ENCODE results near the gene AMIGO1. TPM values are rescaled to one million over a fixed set of nuclear protein-coding genes. Genes with fewer than 3 reads are reported as not detected.

AMIGO1 gene
- total and polyA plus RNA-seq, 4 donors, result 2.4 to 6.3 (median 3.4) TPM

DNA sequence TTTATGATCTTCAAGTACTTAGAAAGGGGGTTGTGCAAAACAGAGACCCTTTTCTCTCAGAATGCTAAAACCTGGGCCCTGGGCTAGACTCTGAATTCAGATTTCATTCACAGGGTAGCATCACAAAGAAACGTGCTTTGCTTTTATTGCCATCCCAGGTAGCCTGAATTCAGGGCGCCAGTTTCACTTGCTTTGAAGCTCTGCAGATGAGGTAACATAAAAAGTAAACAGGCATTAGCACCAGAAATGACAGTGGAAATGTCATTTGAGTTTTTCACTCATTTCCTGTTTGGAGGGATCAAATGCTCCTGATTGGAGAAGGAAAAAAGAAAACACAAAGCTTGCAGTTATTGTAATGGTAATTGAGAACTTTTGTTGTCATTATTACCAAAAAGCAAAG is 40.6 kb downstream of the AMIGO1 start:
- WGBS, 2 donors, result 34 to 42% methylated on average over 2 of the region's 2 CpGs
- Histone ChIP-seq H3K27ac (ENCODE audit: low read depth in 1 of 2, low read length in 1 of 2) (no peak overlapping the region), H3K36me3 (ENCODE audit: control insufficient read depth in 4 of 4, insufficient read depth in 4 of 4, low read length in 4 of 4) (no peaks in the 10 kb centered on the region), H3K4me1 (ENCODE audit: control insufficient read depth in 5 of 5, insufficient read depth in 5 of 5, low read length in 5 of 5) (peaks cover 0 to 5% (median 5%) of the 10 kb centered on the region in 5 donors), H3K4me3 (no peak overlapping the region), H3K27me3 (ENCODE audit: control insufficient read depth in 3 of 3, insufficient read depth in 3 of 3, low read length in 2 of 3) (peaks cover 0 to 82% (median 66%) of the 10 kb centered on the region in 3 donors), H3K9me3 (ENCODE audit: control insufficient read depth in 4 of 4, insufficient read depth in 3 of 4, low read length in 3 of 4) (no peaks in the 10 kb centered on the region), H3K9ac (ENCODE audit: insufficient read depth in 1 of 2, low read length in 2 of 2) (no peak overlapping the region)
- ATAC-seq (ENCODE audit: insufficient read depth, low FRiP score), result no peak
- DNase-seq, result no peak
- TF ChIP-seq, protein P1, sequence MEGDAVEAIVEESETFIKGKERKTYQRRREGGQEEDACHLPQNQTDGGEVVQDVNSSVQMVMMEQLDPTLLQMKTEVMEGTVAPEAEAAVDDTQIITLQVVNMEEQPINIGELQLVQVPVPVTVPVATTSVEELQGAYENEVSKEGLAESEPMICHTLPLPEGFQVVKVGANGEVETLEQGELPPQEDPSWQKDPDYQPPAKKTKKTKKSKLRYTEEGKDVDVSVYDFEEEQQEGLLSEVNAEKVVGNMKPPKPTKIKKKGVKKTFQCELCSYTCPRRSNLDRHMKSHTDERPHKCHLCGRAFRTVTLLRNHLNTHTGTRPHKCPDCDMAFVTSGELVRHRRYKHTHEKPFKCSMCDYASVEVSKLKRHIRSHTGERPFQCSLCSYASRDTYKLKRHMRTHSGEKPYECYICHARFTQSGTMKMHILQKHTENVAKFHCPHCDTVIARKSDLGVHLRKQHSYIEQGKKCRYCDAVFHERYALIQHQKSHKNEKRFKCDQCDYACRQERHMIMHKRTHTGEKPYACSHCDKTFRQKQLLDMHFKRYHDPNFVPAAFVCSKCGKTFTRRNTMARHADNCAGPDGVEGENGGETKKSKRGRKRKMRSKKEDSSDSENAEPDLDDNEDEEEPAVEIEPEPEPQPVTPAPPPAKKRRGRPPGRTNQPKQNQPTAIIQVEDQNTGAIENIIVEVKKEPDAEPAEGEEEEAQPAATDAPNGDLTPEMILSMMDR (IDR thresholded peaks at IDR 0.05; ENCODE audit: control extremely low read depth, extremely low read depth), result no peak

DNA sequence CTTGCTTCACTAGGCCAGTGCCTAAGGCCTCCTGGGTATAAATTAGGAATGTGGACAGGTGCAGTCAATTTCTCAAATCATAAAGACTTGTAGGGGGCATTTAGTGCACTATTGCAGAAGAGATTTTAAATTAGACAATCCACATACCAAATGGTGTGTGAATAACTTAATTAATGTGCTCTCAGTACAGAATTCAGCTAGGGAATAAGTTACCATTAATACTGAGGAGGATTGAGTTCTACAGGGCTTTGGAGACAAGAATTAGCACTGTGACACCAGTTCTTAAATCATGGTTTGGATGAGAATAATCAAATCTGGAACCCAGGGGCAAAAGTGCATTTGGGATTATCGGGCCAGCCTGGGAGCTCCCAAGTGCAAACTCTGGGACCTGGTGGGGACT is 41.5 kb downstream of the AMIGO1 start:
- TF ChIP-seq, protein P1 (IDR thresholded peaks at IDR 0.05; ENCODE audit: control extremely low read depth, extremely low read depth), result no peak
- Histone ChIP-seq H3K4me3 (no peak overlapping the region), H3K27ac (ENCODE audit: low read depth in 1 of 2, low read length in 1 of 2) (no peak overlapping the region), H3K9ac (ENCODE audit: insufficient read depth in 1 of 2, low read length in 2 of 2) (no peak overlapping the region), H3K27me3 (ENCODE audit: control insufficient read depth in 3 of 3, insufficient read depth in 3 of 3, low read length in 2 of 3) (peaks cover 0 to 86% (median 68%) of the 10 kb centered on the region in 3 donors), H3K36me3 (ENCODE audit: control insufficient read depth in 4 of 4, insufficient read depth in 4 of 4, low read length in 4 of 4) (no peaks in the 10 kb centered on the region), H3K4me1 (ENCODE audit: control insufficient read depth in 5 of 5, insufficient read depth in 5 of 5, low read length in 5 of 5) (peaks cover 0 to 5% (median 5%) of the 10 kb centered on the region in 5 donors), H3K9me3 (ENCODE audit: control insufficient read depth in 4 of 4, insufficient read depth in 3 of 4, low read length in 3 of 4) (no peaks in the 10 kb centered on the region)
- DNase-seq (no peak), ATAC-seq (ENCODE audit: insufficient read depth, low FRiP score) (no peak)
- WGBS, 2 donors, result 90 to 100% methylated on average over 1 of the region's 1 CpG

DNA sequence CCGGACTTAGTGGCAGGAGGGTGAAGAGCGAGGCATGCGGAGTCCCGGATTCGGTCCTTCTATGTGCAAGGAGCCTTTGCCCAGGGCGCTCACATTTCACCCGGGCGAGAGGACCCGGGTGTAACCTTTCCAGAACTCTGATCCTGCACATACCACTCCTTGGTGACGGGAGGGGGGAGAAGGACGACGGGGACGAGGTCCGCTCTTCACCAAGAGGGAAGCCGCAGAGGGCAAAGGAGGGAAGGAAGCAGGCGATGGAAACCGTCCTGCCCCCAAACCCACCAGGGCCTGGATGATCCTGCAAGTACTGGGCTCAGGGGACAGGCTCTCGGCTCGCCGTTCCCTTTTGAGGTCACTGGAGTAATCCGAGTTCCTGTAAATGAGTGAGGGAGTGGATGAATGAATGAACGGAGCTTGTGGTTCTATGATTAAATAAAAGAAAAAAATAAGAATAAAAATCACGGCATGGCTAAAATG is 42.2 kb downstream of the AMIGO1 start:
- peaks cover 0 to 5% (median 5%) of the 10 kb centered on the region in 5 donors for H3K4me1 ChIP-seq (ENCODE audit: control insufficient read depth in 5 of 5, insufficient read depth in 5 of 5, low read length in 5 of 5)
- TF ChIP-seq, protein P1 (IDR thresholded peaks at IDR 0.05; ENCODE audit: control extremely low read depth, extremely low read depth), result no peak
- ATAC-seq (ENCODE audit: insufficient read depth, low FRiP score) (no peak), DNase-seq (no peak)
- no peak overlapping the region for H3K27ac ChIP-seq (ENCODE audit: low read depth in 1 of 2, low read length in 1 of 2)
- no peak overlapping the region for H3K4me3 ChIP-seq
- H3K9ac ChIP-seq (ENCODE audit: insufficient read depth in 1 of 2, low read length in 2 of 2), result no peak overlapping the region
- H3K27me3 ChIP-seq (ENCODE audit: control insufficient read depth in 3 of 3, insufficient read depth in 3 of 3, low read length in 2 of 3), result peaks cover 0 to 91% (median 70%) of the 10 kb centered on the region in 3 donors
- WGBS, 2 donors, result 10 to 18% methylated on average over 22 to 23 of the region's 23 CpGs
- H3K9me3 ChIP-seq (ENCODE audit: control insufficient read depth in 4 of 4, insufficient read depth in 3 of 4, low read length in 3 of 4), result no peaks in the 10 kb centered on the region
- no peaks in the 10 kb centered on the region for H3K36me3 ChIP-seq (ENCODE audit: control insufficient read depth in 4 of 4, insufficient read depth in 4 of 4, low read length in 4 of 4)

All from lung (tissue), 12 donors.